Measurements from ENCODE around the gene LCP2.

Gene LCP2

DNA sequence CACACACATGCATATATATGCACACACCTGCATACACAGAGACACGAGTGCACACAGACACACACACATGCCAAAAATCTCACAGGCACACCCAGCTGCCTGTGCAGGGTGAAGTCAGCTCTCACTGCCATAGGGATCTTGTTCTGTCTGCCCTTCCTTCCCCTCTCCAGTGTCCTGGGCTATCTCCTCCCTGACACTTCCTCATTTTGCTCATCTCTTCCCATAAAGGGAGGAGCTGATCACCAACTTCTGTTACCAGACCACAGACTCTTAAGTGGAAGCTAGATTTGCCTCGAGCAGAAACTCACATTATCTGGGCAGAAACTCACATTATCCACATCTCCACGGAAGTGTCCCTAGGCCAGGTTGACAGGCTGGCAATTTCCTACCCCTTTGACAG lies 28.7 kb downstream of the LCP2 start:
- no peaks in the 10 kb centered on the region for H3K79me1 ChIP-seq (replicated peaks; ENCODE audit: low read length, poor library complexity, severe bottlenecking)
- peaks cover 22 to 30% of the 10 kb centered on the region in 2 experiments for H3K27me3 ChIP-seq (ENCODE audit: control insufficient read depth in 1 of 2, insufficient read depth in 1 of 2, low read length in 2 of 2)
- no peak overlapping the region for H3K4ac ChIP-seq (ENCODE audit: low read depth in 1 of 2, low read length in 2 of 2)
- WGBS, result 32% methylated on average over 3 of the region's 3 CpGs
- H3K4me3 ChIP-seq (ENCODE audit: insufficient read depth in 1 of 2, low read depth in 1 of 2, low read length in 2 of 2), result no peak overlapping the region
- H3K23ac ChIP-seq (ENCODE audit: low read length in 2 of 2), result no peak overlapping the region
- H3K4me2 ChIP-seq (ENCODE audit: low read length, poor library complexity, severe bottlenecking), result no peak overlapping the region
- no peak overlapping the region for H3K9ac ChIP-seq (ENCODE audit: low read length)
- H3K4me1 ChIP-seq (ENCODE audit: control insufficient read depth, insufficient read depth, low read depth, low read length), result no peaks in the 10 kb centered on the region
- no peak overlapping the region for H2BK5ac ChIP-seq (ENCODE audit: low read depth, low read length, poor library complexity, severe bottlenecking)
- H3K14ac ChIP-seq (ENCODE audit: low read length in 2 of 2), result no peak overlapping the region
- DNase-seq, result no peak
- no peak overlapping the region for H4K91ac ChIP-seq (ENCODE audit: low read length)
- no peaks in the 10 kb centered on the region for H3K9me3 ChIP-seq (ENCODE audit: control insufficient read depth, low read length)
- H3K27ac ChIP-seq (ENCODE audit: low read length, poor library complexity, severe bottlenecking), result no peak overlapping the region
- no peak overlapping the region for H2BK120ac ChIP-seq (ENCODE audit: low read depth, low read length)
- no peak overlapping the region for H2BK15ac ChIP-seq (ENCODE audit: low read depth, poor library complexity, severe bottlenecking)
- no peak overlapping the region for H3K18ac ChIP-seq (ENCODE audit: low read depth in 1 of 2, low read length in 2 of 2)
- no peaks in the 10 kb centered on the region for H3K36me3 ChIP-seq (ENCODE audit: control insufficient read depth in 1 of 2, insufficient read depth in 2 of 2, low read depth in 1 of 2, low read length in 2 of 2)
- no peak overlapping the region for H2AFZ ChIP-seq (ENCODE audit: low read depth, low read length)
- H4K8ac ChIP-seq (ENCODE audit: low read length), result no peak overlapping the region
- no peak overlapping the region for H2AK5ac ChIP-seq (ENCODE audit: low read length, severe bottlenecking)
- no peak overlapping the region for H2BK12ac ChIP-seq (ENCODE audit: low read length in 2 of 2)

DNA sequence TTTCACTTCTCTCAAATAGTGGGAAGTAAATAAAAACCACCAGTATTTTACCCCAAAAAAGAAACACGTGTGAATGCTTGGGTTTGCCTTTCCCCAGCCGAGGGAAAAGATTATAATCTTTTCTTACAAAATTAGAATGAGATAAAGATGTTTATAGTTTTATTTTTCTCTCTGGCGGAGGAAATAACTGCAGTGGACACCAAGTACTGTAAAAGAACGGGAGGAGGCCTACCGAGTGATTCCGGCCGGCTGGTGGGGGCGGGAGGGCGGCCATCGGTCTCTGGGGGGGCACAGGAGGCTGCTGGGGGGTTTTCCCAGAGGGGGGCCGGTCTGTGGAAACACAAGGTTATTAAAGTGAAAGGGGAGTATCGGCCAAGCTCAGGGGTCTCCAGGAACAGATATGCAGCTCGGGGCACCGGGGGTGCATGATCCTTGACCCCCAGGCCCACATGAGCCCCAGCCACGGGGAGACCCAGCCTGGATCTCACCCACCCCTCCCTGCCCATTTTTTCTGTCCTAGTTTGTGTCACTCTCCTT lies 29.4 kb downstream of the LCP2 start:
- Histone ChIP-seq H2BK5ac (ENCODE audit: low read depth, low read length, poor library complexity, severe bottlenecking) (no peak overlapping the region), H4K8ac (ENCODE audit: low read length) (no peak overlapping the region), H3K79me1 (replicated peaks; ENCODE audit: low read length, poor library complexity, severe bottlenecking) (no peaks in the 10 kb centered on the region), H3K9ac (ENCODE audit: low read length) (peak overlapping the region; percentile 83), H3K4me3 (ENCODE audit: insufficient read depth in 1 of 2, low read depth in 1 of 2, low read length in 2 of 2) (peak overlapping the region in 1 of 2 experiments; percentile 67), H3K9me3 (ENCODE audit: control insufficient read depth, low read length) (no peaks in the 10 kb centered on the region), H3K4me1 (ENCODE audit: control insufficient read depth, insufficient read depth, low read depth, low read length) (no peaks in the 10 kb centered on the region), H2BK120ac (ENCODE audit: low read depth, low read length) (no peak overlapping the region), H2BK12ac (ENCODE audit: low read length in 2 of 2) (no peak overlapping the region), H3K27ac (ENCODE audit: low read length, poor library complexity, severe bottlenecking) (no peak overlapping the region), H3K36me3 (ENCODE audit: control insufficient read depth in 1 of 2, insufficient read depth in 2 of 2, low read depth in 1 of 2, low read length in 2 of 2) (no peaks in the 10 kb centered on the region), H2AK5ac (ENCODE audit: low read length, severe bottlenecking) (no peak overlapping the region), H3K18ac (ENCODE audit: low read depth in 1 of 2, low read length in 2 of 2) (no peak overlapping the region), H3K4me2 (ENCODE audit: low read length, poor library complexity, severe bottlenecking) (no peak overlapping the region), H2AFZ (ENCODE audit: low read depth, low read length) (no peak overlapping the region), H3K27me3 (ENCODE audit: control insufficient read depth in 1 of 2, insufficient read depth in 1 of 2, low read length in 2 of 2) (peaks cover 23 to 26% of the 10 kb centered on the region in 2 experiments), H3K14ac (ENCODE audit: low read length in 2 of 2) (no peak overlapping the region), H4K91ac (ENCODE audit: low read length) (no peak overlapping the region), H3K4ac (ENCODE audit: low read depth in 1 of 2, low read length in 2 of 2) (no peak overlapping the region), H3K23ac (ENCODE audit: low read length in 2 of 2) (no peak overlapping the region), H2BK15ac (ENCODE audit: low read depth, poor library complexity, severe bottlenecking) (no peak overlapping the region)
- DNase-seq, result no peak
- WGBS, result 79% methylated on average over 12 of the region's 15 CpGs

DNA sequence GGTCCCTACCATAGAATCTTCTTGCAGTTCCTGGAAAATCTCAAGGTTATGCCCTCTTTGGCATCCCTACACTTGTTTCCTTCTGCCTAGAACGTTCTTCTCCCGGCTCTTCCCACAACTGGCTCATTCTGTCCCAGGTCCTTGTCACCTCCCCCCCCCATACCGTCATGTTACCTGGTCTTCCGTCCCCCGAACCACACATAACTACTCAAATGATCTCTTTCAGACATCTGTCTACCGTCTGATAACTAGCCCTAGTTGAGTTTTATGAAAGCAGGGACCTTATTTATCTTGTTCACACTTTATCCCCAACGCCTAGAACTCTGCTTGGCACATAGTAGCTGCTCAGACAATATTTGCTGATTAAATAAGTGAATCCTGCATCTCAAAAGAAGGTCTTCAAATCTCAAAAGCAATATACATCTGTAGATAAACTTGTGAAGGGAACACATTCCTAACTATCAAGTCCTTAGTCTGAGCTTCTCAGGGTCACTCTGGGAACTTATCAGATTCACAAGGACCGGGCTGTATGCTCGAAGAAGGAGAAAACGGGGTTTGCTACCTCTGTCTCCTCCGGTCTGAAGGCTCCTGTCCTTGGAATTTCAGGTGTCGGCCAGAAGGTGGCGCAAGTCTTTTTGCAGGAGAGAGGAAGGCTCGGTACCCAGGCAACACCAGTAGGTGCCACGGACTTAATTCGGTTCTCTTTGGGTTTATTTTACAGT lies 30.0 kb downstream of the LCP2 start:
- Histone ChIP-seq H4K91ac (ENCODE audit: low read length) (no peak overlapping the region), H2BK120ac (ENCODE audit: low read depth, low read length) (no peak overlapping the region), H3K4ac (ENCODE audit: low read depth in 1 of 2, low read length in 2 of 2) (no peak overlapping the region), H3K23ac (ENCODE audit: low read length in 2 of 2) (no peak overlapping the region), H2AK5ac (ENCODE audit: low read length, severe bottlenecking) (no peak overlapping the region), H3K14ac (ENCODE audit: low read length in 2 of 2) (no peak overlapping the region), H3K9ac (ENCODE audit: low read length) (peak overlapping the region; percentile 83), H3K27ac (ENCODE audit: low read length, poor library complexity, severe bottlenecking) (no peak overlapping the region), H2BK5ac (ENCODE audit: low read depth, low read length, poor library complexity, severe bottlenecking) (no peak overlapping the region), H3K9me3 (ENCODE audit: control insufficient read depth, low read length) (no peaks in the 10 kb centered on the region), H2AFZ (ENCODE audit: low read depth, low read length) (no peak overlapping the region), H3K4me1 (ENCODE audit: control insufficient read depth, insufficient read depth, low read depth, low read length) (no peaks in the 10 kb centered on the region), H2BK15ac (ENCODE audit: low read depth, poor library complexity, severe bottlenecking) (no peak overlapping the region), H3K79me1 (replicated peaks; ENCODE audit: low read length, poor library complexity, severe bottlenecking) (no peaks in the 10 kb centered on the region), H3K36me3 (ENCODE audit: control insufficient read depth in 1 of 2, insufficient read depth in 2 of 2, low read depth in 1 of 2, low read length in 2 of 2) (no peaks in the 10 kb centered on the region), H2BK12ac (ENCODE audit: low read length in 2 of 2) (no peak overlapping the region), H3K4me3 (ENCODE audit: insufficient read depth in 1 of 2, low read depth in 1 of 2, low read length in 2 of 2) (peak overlapping the region in 1 of 2 experiments; percentile 67), H3K18ac (ENCODE audit: low read depth in 1 of 2, low read length in 2 of 2) (no peak overlapping the region), H4K8ac (ENCODE audit: low read length) (no peak overlapping the region), H3K4me2 (ENCODE audit: low read length, poor library complexity, severe bottlenecking) (no peak overlapping the region), H3K27me3 (ENCODE audit: control insufficient read depth in 1 of 2, insufficient read depth in 1 of 2, low read length in 2 of 2) (peaks cover 29 to 30% of the 10 kb centered on the region in 2 experiments)
- peak; percentile 67 for DNase-seq
- 36% methylated on average over 15 of the region's 16 CpGs for WGBS

DNA sequence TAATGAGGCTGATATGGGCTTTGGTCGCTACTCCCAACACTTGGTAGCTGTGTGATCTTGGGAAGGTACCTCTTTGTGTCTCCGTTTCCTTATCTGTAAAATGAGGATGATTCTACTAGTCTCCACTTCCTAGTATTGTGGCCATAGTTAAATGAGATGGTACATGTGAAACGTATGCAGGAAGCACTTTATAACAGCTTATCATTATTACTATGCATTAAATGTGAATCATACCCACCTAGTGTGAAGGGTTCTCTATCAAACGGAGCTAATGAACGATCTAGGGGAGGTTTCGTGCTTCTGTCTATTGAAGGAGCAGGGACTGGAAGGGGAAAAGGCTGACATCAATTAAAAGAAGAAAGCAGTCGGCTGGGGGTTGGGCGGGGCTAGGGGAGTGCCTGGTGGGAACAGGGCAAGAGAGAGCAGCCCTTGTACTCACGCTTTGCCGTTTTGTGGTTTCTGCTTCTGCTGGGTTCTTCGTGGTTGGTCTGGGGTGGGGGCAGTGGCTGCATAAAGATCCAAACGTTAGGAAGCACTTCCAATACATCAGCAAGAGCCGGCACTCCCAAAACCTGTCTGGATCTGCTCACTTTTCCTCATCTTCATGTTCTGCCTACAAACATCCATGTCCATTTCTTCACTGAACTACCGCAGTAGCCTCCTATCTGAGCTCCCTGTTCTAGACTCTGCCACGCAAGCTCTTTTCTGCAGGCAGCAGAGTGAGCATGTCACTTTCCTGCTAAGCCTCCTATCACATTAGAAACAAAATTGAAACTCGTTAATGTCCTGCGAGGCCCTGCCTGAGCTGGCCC lies 30.8 kb downstream of the LCP2 start:
- Histone ChIP-seq H3K4ac (ENCODE audit: low read depth in 1 of 2, low read length in 2 of 2) (no peak overlapping the region), H3K18ac (ENCODE audit: low read depth in 1 of 2, low read length in 2 of 2) (no peak overlapping the region), H3K79me1 (replicated peaks; ENCODE audit: low read length, poor library complexity, severe bottlenecking) (no peaks in the 10 kb centered on the region), H2BK5ac (ENCODE audit: low read depth, low read length, poor library complexity, severe bottlenecking) (no peak overlapping the region), H3K4me3 (ENCODE audit: insufficient read depth in 1 of 2, low read depth in 1 of 2, low read length in 2 of 2) (no peak overlapping the region), H3K23ac (ENCODE audit: low read length in 2 of 2) (no peak overlapping the region), H2BK12ac (ENCODE audit: low read length in 2 of 2) (no peak overlapping the region), H2BK15ac (ENCODE audit: low read depth, poor library complexity, severe bottlenecking) (no peak overlapping the region), H3K4me2 (ENCODE audit: low read length, poor library complexity, severe bottlenecking) (no peak overlapping the region), H3K9me3 (ENCODE audit: control insufficient read depth, low read length) (no peaks in the 10 kb centered on the region), H3K9ac (ENCODE audit: low read length) (no peak overlapping the region), H3K36me3 (ENCODE audit: control insufficient read depth in 1 of 2, insufficient read depth in 2 of 2, low read depth in 1 of 2, low read length in 2 of 2) (no peaks in the 10 kb centered on the region), H3K27me3 (ENCODE audit: control insufficient read depth in 1 of 2, insufficient read depth in 1 of 2, low read length in 2 of 2) (peaks cover 29 to 36% of the 10 kb centered on the region in 2 experiments), H3K27ac (ENCODE audit: low read length, poor library complexity, severe bottlenecking) (no peak overlapping the region), H3K14ac (ENCODE audit: low read length in 2 of 2) (no peak overlapping the region), H4K8ac (ENCODE audit: low read length) (no peak overlapping the region), H3K4me1 (ENCODE audit: control insufficient read depth, insufficient read depth, low read depth, low read length) (no peaks in the 10 kb centered on the region), H4K91ac (ENCODE audit: low read length) (no peak overlapping the region), H2BK120ac (ENCODE audit: low read depth, low read length) (no peak overlapping the region), H2AFZ (ENCODE audit: low read depth, low read length) (no peak overlapping the region), H2AK5ac (ENCODE audit: low read length, severe bottlenecking) (no peak overlapping the region)
- DNase-seq, result no peak
- 58% methylated on average over 16 of the region's 17 CpGs for WGBS

All from mesenchymal stem cell (in vitro differentiated cells and primary cell).